H9 (cell line): ENCODE measurements around the gene SRC. TPM values are rescaled to one million over a fixed set of nuclear protein-coding genes. Genes with fewer than 3 reads are reported as not detected.

Source experiments
- DNase-seq: peaks from one replicate; pipeline ENCODE4 v3.0.0-alpha.2; 2017
- H2AFZ ChIP-seq: one replicate; pipeline ENCODE4 v1.6.1; 2013; ENCODE audit warnings: mild to moderate bottlenecking, low read length, control low read depth, moderate library complexity
- H2AK5ac ChIP-seq: 2 replicates; pipeline ENCODE4 v1.6.1; 2013; ENCODE audit warnings: low read length, control low read depth, mixed read lengths; ENCODE audit not compliant: insufficient read length
- H2BK120ac ChIP-seq: one replicate; pipeline ENCODE4 v1.6.1; 2013; ENCODE audit warnings: low read depth, mild to moderate bottlenecking, low read length, control low read depth, inconsistent platforms; ENCODE audit not compliant: poor library complexity, severe bottlenecking
- H2BK12ac ChIP-seq: 2 replicates; pipeline ENCODE4 v1.6.1; 2013; ENCODE audit warnings: low read length, control low read depth, mixed read lengths, low read depth; ENCODE audit not compliant: insufficient read length
- H2BK15ac ChIP-seq: 2 replicates; pipeline ENCODE4 v1.6.1; 2013; ENCODE audit warnings: low read depth, low read length, control low read depth
- H2BK20ac ChIP-seq: one replicate; pipeline ENCODE4 v1.6.1; 2013; ENCODE audit warnings: low read depth, mild to moderate bottlenecking, low read length, control low read depth, inconsistent platforms; ENCODE audit not compliant: poor library complexity, severe bottlenecking
- H2BK5ac ChIP-seq: 2 replicates; pipeline ENCODE4 v1.6.1; 2013; ENCODE audit warnings: low read length, control low read depth, mixed read lengths; ENCODE audit not compliant: insufficient read length
- H3K14ac ChIP-seq: 2 replicates; pipeline ENCODE4 v1.6.1; 2013; ENCODE audit warnings: low read length, control low read depth; ENCODE audit not compliant: insufficient read depth
- H3K18ac ChIP-seq: 2 replicates; pipeline ENCODE4 v1.6.1; 2013; ENCODE audit warnings: low read depth, mild to moderate bottlenecking, mixed read lengths, low read length, control low read depth; ENCODE audit not compliant: insufficient read length
- H3K23ac ChIP-seq: 2 replicates; pipeline ENCODE4 v1.6.1; 2013; ENCODE audit warnings: low read length, control low read depth, mixed read lengths, low read depth; ENCODE audit not compliant: insufficient read length
- H3K23me2 ChIP-seq: 2 replicates; pipeline ENCODE4 v1.6.1; 2013; ENCODE audit warnings: low read depth, mild to moderate bottlenecking, mixed read lengths, low read length, control low read depth; ENCODE audit not compliant: insufficient read length, poor library complexity, severe bottlenecking
- H3K27ac ChIP-seq: 2 replicates; pipeline ENCODE4 v1.5.1; 2013; ENCODE audit warnings: low read length, control low read depth, mixed read lengths, low read depth; ENCODE audit not compliant: insufficient read length
- H3K27me3 ChIP-seq: 2 replicates; pipeline ENCODE4 v1.6.1; 2013; ENCODE audit warnings: low read length, control low read depth, inconsistent platforms; ENCODE audit not compliant: insufficient read depth
- H3K4ac ChIP-seq: 2 replicates; pipeline ENCODE4 v1.6.1; 2013; ENCODE audit warnings: low read depth, mild to moderate bottlenecking, control low read depth, inconsistent platforms, low read length, moderate library complexity
- H3K4me1 ChIP-seq: 2 replicates; pipeline ENCODE4 v1.6.1; 2013; ENCODE audit warnings: low read length, control low read depth, inconsistent platforms; ENCODE audit not compliant: insufficient read depth
- H3K4me2 ChIP-seq: 2 replicates; pipeline ENCODE4 v1.6.1; 2013; ENCODE audit warnings: low read length, control low read depth, mixed read lengths; ENCODE audit not compliant: insufficient read length, insufficient read depth
- H3K56ac ChIP-seq: 2 replicates; pipeline ENCODE4 v1.6.1; 2013; ENCODE audit warnings: low read depth, mild to moderate bottlenecking, mixed read lengths, low read length, control low read depth; ENCODE audit not compliant: insufficient read length
- H3K79me1 ChIP-seq: 2 replicates; pipeline ENCODE4 v1.6.1; 2013; ENCODE audit warnings: low read depth, mild to moderate bottlenecking, moderate library complexity, low read length, control low read depth, inconsistent platforms; ENCODE audit not compliant: insufficient read depth, poor library complexity, severe bottlenecking
- H3K79me2 ChIP-seq: 2 replicates; pipeline ENCODE4 v1.6.1; 2013; ENCODE audit warnings: low read length, control low read depth, inconsistent platforms; ENCODE audit not compliant: insufficient read depth
- H3K9ac ChIP-seq: 2 replicates; pipeline ENCODE4 v1.6.1; 2013; ENCODE audit warnings: low read length, control low read depth, mixed read lengths; ENCODE audit not compliant: insufficient read length; ENCODE audit errors: extremely low read depth
- H3K9me3 ChIP-seq: one replicate; pipeline ENCODE4 v1.6.1; 2013; ENCODE audit warnings: low read depth, low read length, inconsistent platforms; ENCODE audit not compliant: control insufficient read depth
- H3T11ph ChIP-seq: one replicate; pipeline ENCODE4 v1.6.1; 2013; ENCODE audit warnings: mild to moderate bottlenecking, low read length, control low read depth, inconsistent platforms
- H4K20me1 ChIP-seq: one replicate; pipeline ENCODE4 v1.6.1; 2013; ENCODE audit not compliant: control insufficient read depth, insufficient read length, insufficient read depth
- H4K5ac ChIP-seq: 2 replicates; pipeline ENCODE4 v1.6.1; 2013; ENCODE audit warnings: low read depth, mild to moderate bottlenecking, mixed read lengths, low read length, control low read depth; ENCODE audit not compliant: insufficient read length
- H4K8ac ChIP-seq: replicated peaks from 2 replicates; pipeline ENCODE4 v1.6.1; 2013; ENCODE audit warnings: low read length, control low read depth, mixed read lengths, low read depth; ENCODE audit not compliant: insufficient read length
- H4K91ac ChIP-seq: 2 replicates; pipeline ENCODE4 v1.6.1; 2013; ENCODE audit warnings: low read depth, mild to moderate bottlenecking, moderate library complexity, mixed read lengths, low read length, control low read depth; ENCODE audit not compliant: insufficient read length
- H3K27ac Mint-ChIP-seq, 3 experiments: 2 replicates in 2 of 3; 3 replicates in 1 of 3; pipeline ENCODE4 v1.8.0; 2020 to 2021; ENCODE audit warnings: mixed read lengths in 3 of 3, mild to moderate bottlenecking in 1 of 3, moderate library complexity in 1 of 3
- H3K27me3 Mint-ChIP-seq: 2 replicates; pipeline ENCODE4 v1.8.0; 2021; ENCODE audit warnings: low read depth, mild to moderate bottlenecking, moderate library complexity, mixed read lengths
- H3K36me3 Mint-ChIP-seq, 3 experiments: 2 replicates in 2 of 3; 3 replicates in 1 of 3; pipeline ENCODE4 v1.8.0; 2020 to 2021; ENCODE audit warnings: low read depth in 3 of 3, mixed read lengths in 3 of 3; ENCODE audit not compliant: insufficient read depth in 1 of 3
- H3K4me1 Mint-ChIP-seq, 2 experiments: 2 replicates each; pipeline ENCODE4 v1.8.0; 2020; ENCODE audit warnings: mixed read lengths in 2 of 2
- H3K4me3 Mint-ChIP-seq, 2 experiments: 2 replicates in 1 of 2; 3 replicates in 1 of 2; pipeline ENCODE4 v1.8.0; 2020 to 2021; ENCODE audit warnings: mild to moderate bottlenecking in 2 of 2, mixed read lengths in 2 of 2, moderate library complexity in 1 of 2
- H3K9me3 Mint-ChIP-seq, 2 experiments: 2 replicates in 1 of 2; 3 replicates in 1 of 2; pipeline ENCODE4 v1.8.0; 2020; ENCODE audit warnings: mild to moderate bottlenecking in 2 of 2, mixed read lengths in 2 of 2, moderate library complexity in 1 of 2
- WGBS: extraction: QIAGEN DNeasy Blood & Tissue Kit; methylation state at CpG from one replicate; pipeline ENCODE4 v1.1.7; 2013; ENCODE audit warnings: missing lambda C conversion rate, low lambda C conversion rate, mixed read lengths; ENCODE audit not compliant: insufficient read length; ENCODE audit errors: extremely low coverage; 5-methylcytosine and 5-hydroxymethylcytosine counted together
- total RNA-seq: library from RNA; stranded (reverse); gene quantifications from 2 replicates; pipeline ENCODE4 v1.2.1, GENCODE V29; 2021
- TF ChIP-seq, protein P1 (sequence below): fragments of 200-600 bp; sonication (generic); conservative IDR thresholded peaks from 3 replicates; pipeline ENCODE4 v1.8.0; 2021; ENCODE audit warnings: antibody characterized with exemption, mild to moderate bottlenecking

SRC gene
- total RNA-seq, 1 experiment from 2014 or later = 44.5 TPM

DNA sequence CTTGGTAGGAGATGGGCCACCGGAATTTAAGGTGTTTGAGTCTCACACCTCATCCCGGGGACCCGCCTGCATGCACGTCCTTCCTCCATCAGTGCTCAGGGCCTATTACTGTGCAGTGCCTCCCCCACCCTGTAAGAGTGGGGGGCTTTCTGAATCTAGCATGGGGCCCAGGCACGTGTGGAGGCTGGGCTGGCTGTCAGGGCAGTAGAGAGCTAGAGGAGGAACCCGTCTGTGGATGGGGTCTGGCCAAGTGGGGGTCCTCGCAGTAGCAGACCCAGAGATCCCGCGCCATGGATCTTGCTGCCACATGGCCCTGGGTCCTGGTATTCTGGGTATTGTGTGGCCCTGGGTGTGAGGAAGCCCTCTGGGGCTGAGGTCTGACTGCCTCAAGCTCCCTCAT, 42.9 kb downstream of the SRC start:
- Histone ChIP-seq H3K14ac (no peak overlapping the region), H3T11ph (no peak overlapping the region), H3K23me2 (no peaks in the 10 kb centered on the region), H3K9ac (no peak overlapping the region), H3K79me1 (no peaks in the 10 kb centered on the region), H4K5ac (no peak overlapping the region), H3K23ac (no peak overlapping the region), H2BK120ac (no peak overlapping the region), H3K18ac (no peak overlapping the region), H3K79me2 (no peaks in the 10 kb centered on the region), H3K27me3 (no peaks in the 10 kb centered on the region), H2BK12ac (no peak overlapping the region), H2BK15ac (no peak overlapping the region), H3K27ac (no peak overlapping the region), H4K20me1 (no peaks in the 10 kb centered on the region), H3K4ac (no peak overlapping the region), H3K4me1 (no peaks in the 10 kb centered on the region; the same call in 1 of the 2 replicates), H4K91ac (no peak overlapping the region), H2BK20ac (no peak overlapping the region), H2AK5ac (no peak overlapping the region), H2BK5ac (no peak overlapping the region), H3K56ac (no peak overlapping the region), H3K4me2 (no peak overlapping the region), H4K8ac (no peak overlapping the region), H2AFZ (no peak overlapping the region), H3K9me3 (no peaks in the 10 kb centered on the region)
- DNase-seq = no peak
- no peak overlapping the region; a peak in 1 of 7 replicates for H3K27ac Mint-ChIP-seq
- TF ChIP-seq, protein P1, sequence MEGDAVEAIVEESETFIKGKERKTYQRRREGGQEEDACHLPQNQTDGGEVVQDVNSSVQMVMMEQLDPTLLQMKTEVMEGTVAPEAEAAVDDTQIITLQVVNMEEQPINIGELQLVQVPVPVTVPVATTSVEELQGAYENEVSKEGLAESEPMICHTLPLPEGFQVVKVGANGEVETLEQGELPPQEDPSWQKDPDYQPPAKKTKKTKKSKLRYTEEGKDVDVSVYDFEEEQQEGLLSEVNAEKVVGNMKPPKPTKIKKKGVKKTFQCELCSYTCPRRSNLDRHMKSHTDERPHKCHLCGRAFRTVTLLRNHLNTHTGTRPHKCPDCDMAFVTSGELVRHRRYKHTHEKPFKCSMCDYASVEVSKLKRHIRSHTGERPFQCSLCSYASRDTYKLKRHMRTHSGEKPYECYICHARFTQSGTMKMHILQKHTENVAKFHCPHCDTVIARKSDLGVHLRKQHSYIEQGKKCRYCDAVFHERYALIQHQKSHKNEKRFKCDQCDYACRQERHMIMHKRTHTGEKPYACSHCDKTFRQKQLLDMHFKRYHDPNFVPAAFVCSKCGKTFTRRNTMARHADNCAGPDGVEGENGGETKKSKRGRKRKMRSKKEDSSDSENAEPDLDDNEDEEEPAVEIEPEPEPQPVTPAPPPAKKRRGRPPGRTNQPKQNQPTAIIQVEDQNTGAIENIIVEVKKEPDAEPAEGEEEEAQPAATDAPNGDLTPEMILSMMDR = no peak
- no peaks in the 10 kb centered on the region for H3K27me3 Mint-ChIP-seq
- no peaks in the 10 kb centered on the region; a peak in 1 of 5 replicates for H3K9me3 Mint-ChIP-seq
- peaks cover 4 to 11% of the 10 kb centered on the region in 2 experiments for H3K4me1 Mint-ChIP-seq
- no CpG with 5 or more reads among the region's 9 CpGs for WGBS
- no peak overlapping the region for H3K4me3 Mint-ChIP-seq
- peaks cover 9 to 40% (median 29%) of the 10 kb centered on the region in 3 experiments for H3K36me3 Mint-ChIP-seq
